ENCODE measurements around the gene GNRHR. TPM values are rescaled to one million over a fixed set of nuclear protein-coding genes. Genes with fewer than 3 reads are reported as not detected.
A peak's percentile ranks its signal among the peaks of the same experiment; 100 is the strongest.

The GNRHR gene
- polyA plus RNA-seq, 1 of the 3 experiments (the other 2 are of a cell fraction), result 0.02 TPM

DNA sequence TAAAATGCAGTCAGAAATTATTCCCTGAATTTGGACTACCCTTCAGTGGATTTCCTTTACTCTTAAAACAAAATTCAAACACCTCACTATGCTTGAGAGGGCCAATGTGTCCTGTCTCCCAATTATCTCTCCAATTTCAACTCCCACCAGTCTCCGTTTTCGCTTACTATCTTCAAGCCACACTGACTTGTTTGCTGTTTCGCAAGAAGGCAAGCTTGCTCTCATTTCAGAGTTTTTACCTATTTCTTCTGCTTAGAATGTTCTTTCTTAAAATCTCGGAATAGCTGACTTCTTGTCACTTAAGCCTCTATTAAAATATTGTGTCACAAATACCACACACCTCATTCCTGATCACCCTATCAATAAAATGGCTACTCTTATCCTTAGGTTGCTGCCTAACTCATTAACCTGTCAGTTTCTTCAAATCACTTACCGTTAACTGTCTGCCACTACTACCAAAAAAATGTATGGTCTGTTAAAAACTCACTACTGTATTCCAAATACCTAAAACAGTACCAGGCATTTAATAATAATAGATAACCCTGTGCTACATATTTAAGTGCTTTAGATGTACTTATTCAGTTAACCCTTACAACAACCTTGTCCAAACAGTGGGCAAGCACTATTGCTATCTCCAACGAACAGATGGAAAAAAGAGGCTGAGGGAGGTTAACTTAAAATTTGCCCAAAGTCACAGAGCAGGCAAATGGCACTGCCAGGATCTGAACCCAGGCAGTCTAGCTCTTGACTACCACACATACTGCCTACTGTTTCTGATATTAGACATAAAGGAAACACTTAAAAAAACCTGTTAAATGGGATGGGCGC, 56.1 kb downstream of the GNRHR start:
- DNase-seq, result no peak
- peaks cover 23 to 32% of the 10 kb centered on the region in 2 experiments for H3K36me3 ChIP-seq (replicated peaks in 1 of 2; ENCODE audit: control insufficient read depth in 1 of 2, insufficient read depth in 2 of 2, low read length in 1 of 2)
- ChIA-PET POLR2A (no interaction called here), CTCF (no interaction called here)
- WGBS (ENCODE audit: low lambda C conversion rate), result 95% methylated on average over 7 of the region's 7 CpGs
- no peaks in the 10 kb centered on the region for H3F3A ChIP-seq (replicated peaks; ENCODE audit: insufficient read depth)
- H3K9me3 ChIP-seq, result no peaks in the 10 kb centered on the region
- peak overlapping the region; percentile 84; the same call in 1 of the 2 replicates for H3K4me2 ChIP-seq
- H3K27ac ChIP-seq (ENCODE audit: low read depth in 2 of 2, low read length in 1 of 2), result no peak overlapping the region
- no peaks in the 10 kb centered on the region; the same call in 1 of the 2 replicates for H4K20me1 ChIP-seq (ENCODE audit: insufficient read depth)
- H3K9ac ChIP-seq, result no peak overlapping the region
- TF ChIP-seq TAF1 (IDR thresholded peaks at IDR 0.05; ENCODE audit: borderline replicate concordance, low read depth, low read length) (no peak), SIN3A (IDR thresholded peaks at IDR 0.05; ENCODE audit: borderline replicate concordance, low read depth, low read length) (no peak), REST (IDR thresholded peaks at IDR 0.05; ENCODE audit: low read depth, low read length) (no peak), USF2 (IDR thresholded peaks at IDR 0.05; ENCODE audit: borderline replicate concordance, low read depth, low read length) (no peak), FOXM1 (IDR thresholded peaks at IDR 0.05; ENCODE audit: low read depth) (no peak), EP300 (IDR thresholded peaks at IDR 0.05; ENCODE audit: borderline replicate concordance in 1 of 2, low read depth in 1 of 2, low read length in 1 of 2) (no peak), TCF12 (IDR thresholded peaks at IDR 0.05) (no peak), EZH2phosphoT487 (IDR thresholded peaks at IDR 0.05; ENCODE audit: borderline replicate concordance, low read depth) (no peak), RAD21 (IDR thresholded peaks at IDR 0.05; ENCODE audit: low read length) (no peak), CTCF (IDR thresholded peaks at IDR 0.05) (no peak), ELF1 (IDR thresholded peaks at IDR 0.05) (no peak), MXI1 (IDR thresholded peaks at IDR 0.05; ENCODE audit: low read depth, low read length) (no peak), CHD2 (IDR thresholded peaks at IDR 0.05; ENCODE audit: low read length, partially characterized antibody) (no peak), MEF2A (IDR thresholded peaks at IDR 0.05; ENCODE audit: borderline replicate concordance, low read depth) (no peak), YY1 (IDR thresholded peaks at IDR 0.05; ENCODE audit: low read depth) (no peak), FOXJ3 (CRISPR knock-in tag; IDR thresholded peaks at IDR 0.05) (no peak)
- TF ChIP-seq, protein P1, sequence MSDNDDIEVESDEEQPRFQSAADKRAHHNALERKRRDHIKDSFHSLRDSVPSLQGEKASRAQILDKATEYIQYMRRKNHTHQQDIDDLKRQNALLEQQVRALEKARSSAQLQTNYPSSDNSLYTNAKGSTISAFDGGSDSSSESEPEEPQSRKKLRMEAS (IDR thresholded peaks at IDR 0.05; ENCODE audit: low read depth), result no peak
- peaks cover 93% of the 10 kb centered on the region for H3K79me2 ChIP-seq (ENCODE audit: insufficient read depth)
- H3K4me1 ChIP-seq (ENCODE audit: control insufficient read depth in 1 of 2, insufficient read depth in 2 of 2, low read depth in 1 of 2, low read length in 1 of 2), result peaks cover 0 to 7% of the 10 kb centered on the region in 2 experiments; a peak in 3 of 4 replicates
- no peak overlapping the region for H2AFZ ChIP-seq (ENCODE audit: low read depth)
- peak overlapping the region in 1 of 2 experiments; percentile 10; a peak in 1 of 4 replicates for H3K4me3 ChIP-seq (ENCODE audit: low read depth in 2 of 2, low read length in 1 of 2)
- no peaks in the 10 kb centered on the region for H3K9me2 ChIP-seq
- H3K27me3 ChIP-seq (ENCODE audit: insufficient read depth), result no peaks in the 10 kb centered on the region

Data from SK-N-SH (cell line).